Measurements from ENCODE around the gene DENND1B.

Gene DENND1B

DNA sequence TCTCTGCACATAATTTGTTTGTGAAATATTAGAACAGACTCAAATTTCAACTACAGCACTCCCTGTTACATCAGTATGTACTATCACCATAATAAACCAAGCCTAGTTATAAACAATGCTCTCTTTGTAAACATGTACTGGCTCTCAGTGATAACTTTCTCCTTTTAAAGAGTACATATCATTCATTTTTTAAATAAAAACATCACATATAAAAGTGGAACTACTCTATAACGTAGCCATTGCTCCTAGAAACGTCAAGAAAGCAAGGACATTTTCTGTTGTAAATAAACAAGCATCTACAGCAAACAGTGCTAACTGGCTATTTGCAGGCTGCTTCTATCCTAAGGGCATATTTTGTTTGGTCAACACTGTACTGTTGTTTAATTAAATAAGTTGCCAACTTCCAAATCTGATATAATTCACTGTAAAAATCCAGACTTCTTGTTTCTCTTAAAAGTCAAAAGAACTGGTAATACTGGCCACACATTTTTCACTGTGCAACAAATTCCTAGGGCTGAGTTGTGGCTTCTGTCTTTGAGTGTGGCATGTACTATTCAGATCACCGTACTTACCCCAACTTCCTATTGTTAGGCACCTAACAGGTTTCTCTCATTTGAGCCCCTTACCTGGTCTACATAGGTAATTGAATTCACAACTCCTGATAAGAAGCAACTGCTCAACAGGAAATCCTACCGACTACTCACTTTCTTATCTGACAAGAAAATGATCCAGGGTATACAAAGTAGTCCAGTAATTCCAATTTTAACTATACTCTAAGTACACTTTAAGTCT, 111.9 kb downstream of the DENND1B start:
- TF ChIP-seq, protein P1, sequence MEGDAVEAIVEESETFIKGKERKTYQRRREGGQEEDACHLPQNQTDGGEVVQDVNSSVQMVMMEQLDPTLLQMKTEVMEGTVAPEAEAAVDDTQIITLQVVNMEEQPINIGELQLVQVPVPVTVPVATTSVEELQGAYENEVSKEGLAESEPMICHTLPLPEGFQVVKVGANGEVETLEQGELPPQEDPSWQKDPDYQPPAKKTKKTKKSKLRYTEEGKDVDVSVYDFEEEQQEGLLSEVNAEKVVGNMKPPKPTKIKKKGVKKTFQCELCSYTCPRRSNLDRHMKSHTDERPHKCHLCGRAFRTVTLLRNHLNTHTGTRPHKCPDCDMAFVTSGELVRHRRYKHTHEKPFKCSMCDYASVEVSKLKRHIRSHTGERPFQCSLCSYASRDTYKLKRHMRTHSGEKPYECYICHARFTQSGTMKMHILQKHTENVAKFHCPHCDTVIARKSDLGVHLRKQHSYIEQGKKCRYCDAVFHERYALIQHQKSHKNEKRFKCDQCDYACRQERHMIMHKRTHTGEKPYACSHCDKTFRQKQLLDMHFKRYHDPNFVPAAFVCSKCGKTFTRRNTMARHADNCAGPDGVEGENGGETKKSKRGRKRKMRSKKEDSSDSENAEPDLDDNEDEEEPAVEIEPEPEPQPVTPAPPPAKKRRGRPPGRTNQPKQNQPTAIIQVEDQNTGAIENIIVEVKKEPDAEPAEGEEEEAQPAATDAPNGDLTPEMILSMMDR (IDR thresholded peaks at IDR 0.05; ENCODE audit: borderline replicate concordance, control extremely low read depth, extremely low read depth, insufficient read depth, missing control alignments), result no peak
- in situ Hi-C loops (cut with MboI; ENCODE audit: low sequenced_read_pairs, unreplicated experiment), result no loop called here
- no peak for DNase-seq (ENCODE audit: low spot score)

DNA sequence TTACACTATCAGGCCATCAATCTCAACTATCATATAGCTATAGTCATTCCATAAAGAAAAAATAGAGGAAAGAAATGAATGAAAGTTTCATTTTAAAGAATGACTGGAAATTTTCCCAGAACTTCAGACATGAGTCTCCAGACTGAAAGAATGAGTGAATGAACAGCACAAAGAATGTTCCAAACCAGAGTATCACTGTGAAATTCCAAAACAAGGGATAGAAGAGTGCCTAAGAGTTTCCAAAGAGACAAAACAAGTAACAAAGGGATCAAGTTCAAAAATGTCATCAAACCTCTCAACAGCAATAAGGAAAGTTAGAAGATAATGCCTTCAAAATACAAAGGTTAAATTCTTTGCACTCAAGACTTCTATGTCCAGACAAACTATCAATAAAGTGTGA, 114.9 kb downstream of the DENND1B start:
- DNase-seq (ENCODE audit: low spot score), result no peak
- TF ChIP-seq, protein P1 (IDR thresholded peaks at IDR 0.05; ENCODE audit: borderline replicate concordance, control extremely low read depth, extremely low read depth, insufficient read depth, missing control alignments), result no peak
- in situ Hi-C loops (cut with MboI; ENCODE audit: low sequenced_read_pairs, unreplicated experiment), result no loop called here

DNA sequence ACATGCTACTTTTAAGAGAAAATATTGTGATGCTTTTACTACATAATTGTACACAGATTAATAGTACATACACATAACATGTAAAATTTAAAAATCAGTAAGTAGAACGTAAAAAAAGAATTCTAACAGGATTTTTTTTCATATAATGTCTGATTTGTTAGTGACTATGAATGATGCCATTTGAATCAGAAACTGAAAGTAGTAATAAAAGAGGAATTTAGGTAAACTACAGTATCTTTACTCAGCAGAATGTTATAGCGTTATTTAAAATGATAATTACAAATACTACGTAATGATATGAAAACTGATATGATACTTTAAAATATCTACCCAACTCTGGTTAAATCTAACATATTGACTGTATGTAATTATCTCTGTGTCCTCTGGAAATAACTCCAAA, 116.1 kb downstream of the DENND1B start:
- in situ Hi-C loops (cut with MboI; ENCODE audit: low sequenced_read_pairs, unreplicated experiment), result no loop called here
- no peak for DNase-seq (ENCODE audit: low spot score)
- TF ChIP-seq, protein P1 (IDR thresholded peaks at IDR 0.05; ENCODE audit: borderline replicate concordance, control extremely low read depth, extremely low read depth, insufficient read depth, missing control alignments), result no peak

DNA sequence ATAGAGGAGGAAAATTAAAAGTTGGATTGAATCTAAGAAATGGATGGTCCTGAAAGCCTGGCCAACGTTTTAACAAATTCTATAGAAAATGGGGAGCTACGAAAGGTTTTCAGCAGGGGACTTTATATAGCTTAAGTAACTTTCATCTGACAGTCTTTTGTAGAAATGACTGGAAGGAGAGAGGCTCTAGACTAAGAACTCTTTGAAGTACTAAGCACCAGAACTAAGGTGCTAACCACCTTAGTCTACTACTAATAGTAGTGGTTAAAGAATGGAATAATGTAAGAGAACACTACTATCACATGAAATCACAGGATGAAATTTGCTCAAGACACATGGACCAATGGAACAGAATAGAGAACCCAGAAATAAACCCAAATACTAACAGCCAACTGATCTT, 126.1 kb downstream of the DENND1B start:
- TF ChIP-seq, protein P1 (IDR thresholded peaks at IDR 0.05; ENCODE audit: borderline replicate concordance, control extremely low read depth, extremely low read depth, insufficient read depth, missing control alignments), result no peak
- in situ Hi-C loops (cut with MboI; ENCODE audit: low sequenced_read_pairs, unreplicated experiment), result no loop called here
- DNase-seq (ENCODE audit: low spot score), result no peak

DNA sequence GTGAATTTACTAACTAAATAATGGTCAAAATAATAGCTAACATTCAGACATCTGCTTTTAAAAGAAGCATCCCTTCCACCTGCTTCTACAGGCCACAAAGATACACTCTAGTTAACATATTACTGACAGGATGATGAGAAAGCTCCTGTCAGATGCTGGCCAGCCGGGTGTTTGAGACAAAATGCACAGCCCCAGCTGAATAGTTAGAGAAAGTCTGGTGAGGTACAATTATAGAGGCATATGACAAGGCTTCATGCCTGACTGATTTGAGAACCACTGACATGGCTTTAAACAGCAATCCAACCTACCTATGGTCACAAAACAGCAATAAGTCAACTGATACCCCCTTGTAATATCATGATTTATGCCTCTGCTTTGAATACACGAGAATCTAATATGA, 137.0 kb downstream of the DENND1B start:
- DNase-seq (ENCODE audit: low spot score), result no peak
- in situ Hi-C loops (cut with MboI; ENCODE audit: low sequenced_read_pairs, unreplicated experiment), result no loop called here
- TF ChIP-seq, protein P1 (IDR thresholded peaks at IDR 0.05; ENCODE audit: borderline replicate concordance, control extremely low read depth, extremely low read depth, insufficient read depth, missing control alignments), result no peak

DNA sequence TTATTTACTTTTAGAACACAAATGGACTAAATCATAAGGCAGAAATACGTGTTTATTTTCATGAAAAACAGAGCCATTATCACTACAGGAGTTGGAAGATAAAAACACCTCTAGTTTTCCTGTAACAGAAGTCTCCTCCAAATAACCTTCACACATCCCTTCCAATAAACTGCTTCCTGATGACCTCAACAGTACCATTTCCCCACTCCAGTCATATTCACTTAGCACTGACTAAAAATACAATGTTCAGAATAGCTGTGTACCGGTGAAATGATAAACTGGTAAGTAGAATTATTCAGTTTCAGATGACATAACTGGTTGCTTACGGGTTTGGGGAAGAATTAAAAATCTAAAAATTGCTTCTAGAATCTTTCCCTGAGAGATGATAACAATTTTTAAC, 137.9 kb downstream of the DENND1B start:
- no peak for DNase-seq (ENCODE audit: low spot score)
- TF ChIP-seq, protein P1 (IDR thresholded peaks at IDR 0.05; ENCODE audit: borderline replicate concordance, control extremely low read depth, extremely low read depth, insufficient read depth, missing control alignments), result no peak
- in situ Hi-C loops (cut with MboI; ENCODE audit: low sequenced_read_pairs, unreplicated experiment), result no loop called here

All from GM13976 (cell line).